GM12875 (cell line): ENCODE measurements around the gene NMBR.
"Not testable (repeated sequence)": the region's sequence is repeated elsewhere in the genome, so short reads cannot be mapped to it uniquely, and the experiment has no call there.

Experiments
- H3K4me3 ChIP-seq: one replicate; pipeline ENCODE4 v1.5.1; 2011; ENCODE audit warnings: low read depth, low read length, control low read depth
- CTCF ChIP-seq: IDR thresholded peaks from 2 replicates; pipeline ENCODE4 v1.5.1; 2011; ENCODE audit warnings: low read depth, mild to moderate bottlenecking, control low read depth, inconsistent platforms, low read length, moderate library complexity, borderline replicate concordance; ENCODE audit not compliant: insufficient read depth

Gene NMBR

GRCh38 chr6:142035890-142036289 lies 111.0 kb downstream of the NMBR start:
- no peak overlapping the region for H3K4me3 ChIP-seq
- TF ChIP-seq CTCF = no peak

GRCh38 chr6:142031035-142031434 lies 115.9 kb downstream of the NMBR start:
- TF ChIP-seq CTCF = no peak
- H3K4me3 ChIP-seq = no peak overlapping the region

- no peak for TF ChIP-seq CTCF
- no peak overlapping the region for H3K4me3 ChIP-seq
These were observed 116.8 kb downstream of the NMBR start for GRCh38 chr6:142030115-142030619.

GRCh38 chr6:142028527-142028926 lies 118.4 kb downstream of the NMBR start:
- H3K4me3 ChIP-seq = no peak overlapping the region
- no peak for TF ChIP-seq CTCF

GRCh38 chr6:142027804-142028203 lies 119.1 kb downstream of the NMBR start:
- not testable (repeated sequence) for H3K4me3 ChIP-seq

GRCh38 chr6:142027074-142027473 lies 119.8 kb downstream of the NMBR start:
- TF ChIP-seq CTCF = no peak
- no peak overlapping the region for H3K4me3 ChIP-seq

- TF ChIP-seq CTCF = no peak
- H3K4me3 ChIP-seq = no peak overlapping the region
These were observed 120.5 kb downstream of the NMBR start for GRCh38 chr6:142026471-142026870.
